ENCODE measurements around the gene CDH19. TPM values are rescaled to one million over a fixed set of nuclear protein-coding genes. Genes with fewer than 3 reads are reported as not detected.

The CDH19 gene
- total and polyA plus RNA-seq, 10 of the 15 experiments (the other 5 are each of a cell fraction or from before 2014, with no cell fraction given), result 0.01 TPM; not detected in 9

DNA sequence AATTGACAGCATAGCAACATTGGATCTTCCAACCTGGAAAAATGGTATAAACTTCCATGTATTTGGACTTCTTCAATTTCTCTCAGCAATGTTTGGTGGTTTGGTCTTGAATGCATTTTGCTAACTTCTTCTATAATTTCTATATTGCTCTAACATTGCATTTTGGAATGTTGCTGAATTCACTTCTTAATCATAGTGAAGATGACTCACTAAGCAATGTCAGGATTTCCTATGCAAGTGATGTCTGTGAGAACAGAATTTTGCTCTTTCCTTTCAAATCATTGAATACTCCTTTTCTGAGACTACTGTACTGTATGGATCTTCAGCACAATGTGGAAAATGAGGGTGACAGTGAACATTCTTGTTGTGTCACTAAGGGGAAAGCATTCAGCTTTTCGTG is 28.9 kb upstream of the CDH19 start:
- no peak overlapping the region for H3K9ac ChIP-seq (ENCODE audit: control insufficient read depth, insufficient read depth, low read length)
- CTCF ChIA-PET, result interaction anchor here (1.6 kb wide), 1 partner anchor 10 kb away, joined by 8 read pairs; no protein-coding TSS in a partner anchor
- no TSS peak for BruUV-seq (replicated peaks)
- in situ Hi-C loops (cut with MboI) (no loop called here), intact Hi-C loops (cut with micrococcal nuclease; ENCODE audit: unreplicated experiment) (no loop called here)
- no peaks in the 10 kb centered on the region for H3K36me3 ChIP-seq (ENCODE audit: control insufficient read depth in 2 of 2, insufficient read depth in 2 of 2, low read length in 1 of 2)
- no peak for ATAC-seq
- TF ChIP-seq ZNF622 (IDR thresholded peaks at IDR 0.05), result no peak
- no peak for TF ChIP-seq E2F8 (IDR thresholded peaks at IDR 0.05; ENCODE audit: low read depth, partially characterized antibody)
- no peak for TF ChIP-seq PAX8 (IDR thresholded peaks at IDR 0.05)
- no peak for TF ChIP-seq CBFB (IDR thresholded peaks at IDR 0.05; ENCODE audit: low read depth)
- SMC1A ChIA-PET (ENCODE audit: uncharacterized antibody, unreplicated experiment), result interaction anchor here (1.6 kb wide), 1 partner anchor 10 kb away, joined by 5 read pairs; no protein-coding TSS in a partner anchor
- H3K27me3 ChIP-seq (replicated peaks in 1 of 2; ENCODE audit: control insufficient read depth in 2 of 2, insufficient read depth in 2 of 2, low read length in 1 of 2), result no peaks in the 10 kb centered on the region
- H3K4me1 ChIP-seq (ENCODE audit: control insufficient read depth, insufficient read depth, low read length), result no peaks in the 10 kb centered on the region
- H3K4me2 ChIP-seq (ENCODE audit: control insufficient read depth, insufficient read depth), result no peak overlapping the region
- H3K27ac ChIP-seq (ENCODE audit: control insufficient read depth, insufficient read depth), result no peak overlapping the region
- 0% methylated on average over 1 of the region's 1 CpG for WGBS (ENCODE audit: insufficient coverage, insufficient replicate concordance, low lambda C conversion rate, missing lambda C conversion rate)
- no peak overlapping the region for H3K4me3 ChIP-seq
- no peaks in the 10 kb centered on the region for H4K20me1 ChIP-seq (ENCODE audit: control insufficient read depth, insufficient read depth)
- POLR2A ChIA-PET, result no interaction called here
- no peak overlapping the region for H2AFZ ChIP-seq (ENCODE audit: control insufficient read depth, low read depth, low read length)
- FAIRE-seq, result no peak
- RAD21 ChIA-PET (ENCODE audit: unreplicated experiment), result no interaction called here
- DNase-seq (ENCODE audit: low read depth, low spot score), result no peak
- H3K9me3 ChIP-seq (replicated peaks; ENCODE audit: control insufficient read depth, insufficient read depth, low read length), result no peaks in the 10 kb centered on the region
- H3K79me2 ChIP-seq (ENCODE audit: control insufficient read depth, insufficient read depth, low read length), result no peaks in the 10 kb centered on the region

DNA sequence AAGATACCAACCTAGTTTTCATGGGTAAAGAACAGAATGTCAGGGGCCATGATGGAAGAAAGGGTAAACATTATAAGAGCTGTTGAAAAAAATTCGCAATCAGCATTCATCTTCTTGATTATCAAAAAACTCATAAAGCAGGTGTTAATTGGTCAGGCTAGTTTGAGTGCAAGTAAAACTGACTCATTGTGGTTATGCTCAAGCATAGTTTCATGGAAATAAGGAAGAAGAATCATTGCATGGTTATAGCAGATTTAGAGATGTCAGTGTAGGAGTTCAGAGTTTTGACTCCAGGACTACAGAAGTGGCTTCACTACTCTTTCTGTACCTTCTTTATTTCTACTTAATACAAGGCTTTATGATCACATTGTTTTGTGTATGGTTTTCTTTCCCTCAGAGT is 26.9 kb upstream of the CDH19 start:
- no peaks in the 10 kb centered on the region for H3K4me1 ChIP-seq (ENCODE audit: control insufficient read depth, insufficient read depth, low read length)
- intact Hi-C loops (cut with micrococcal nuclease; ENCODE audit: unreplicated experiment) (no loop called here), in situ Hi-C loops (cut with MboI) (no loop called here)
- no peak for TF ChIP-seq SUPT20H (IDR thresholded peaks at IDR 0.05; ENCODE audit: borderline replicate concordance, control insufficient read depth, low read depth, low read length)
- TF ChIP-seq MTA3 (IDR thresholded peaks at IDR 0.05; ENCODE audit: borderline replicate concordance, low read length), result no peak
- TF ChIP-seq SIX5 (IDR thresholded peaks at IDR 0.05; ENCODE audit: low read depth, low read length, severe bottlenecking), result no peak
- TF ChIP-seq JUND (IDR thresholded peaks at IDR 0.05; ENCODE audit: low read depth, low read length), result no peak
- no peak for TF ChIP-seq CBX3 (IDR thresholded peaks at IDR 0.05; ENCODE audit: borderline replicate concordance, low read depth)
- no peaks in the 10 kb centered on the region for H3K79me2 ChIP-seq (ENCODE audit: control insufficient read depth, insufficient read depth, low read length)
- SMC1A ChIA-PET (ENCODE audit: uncharacterized antibody, unreplicated experiment), result no interaction called here
- no peak overlapping the region for H3K9ac ChIP-seq (ENCODE audit: control insufficient read depth, insufficient read depth, low read length)
- no peak overlapping the region for H3K4me3 ChIP-seq
- H3K27me3 ChIP-seq (replicated peaks in 1 of 2; ENCODE audit: control insufficient read depth in 2 of 2, insufficient read depth in 2 of 2, low read length in 1 of 2), result no peaks in the 10 kb centered on the region
- WGBS (ENCODE audit: insufficient coverage, insufficient replicate concordance, low lambda C conversion rate, missing lambda C conversion rate), result 50% methylated on average over 1 of the region's 1 CpG
- ATAC-seq, result no peak
- H4K20me1 ChIP-seq (ENCODE audit: control insufficient read depth, insufficient read depth), result no peaks in the 10 kb centered on the region
- no peak overlapping the region for H2AFZ ChIP-seq (ENCODE audit: control insufficient read depth, low read depth, low read length)
- H3K4me2 ChIP-seq (ENCODE audit: control insufficient read depth, insufficient read depth), result no peak overlapping the region
- no TSS peak for BruUV-seq (replicated peaks)
- CTCF ChIA-PET, result no interaction called here
- POLR2A ChIA-PET, result no interaction called here
- no peaks in the 10 kb centered on the region for H3K36me3 ChIP-seq (ENCODE audit: control insufficient read depth in 2 of 2, insufficient read depth in 2 of 2, low read length in 1 of 2)
- no peak for DNase-seq (ENCODE audit: low read depth, low spot score)
- RAD21 ChIA-PET (ENCODE audit: unreplicated experiment), result no interaction called here
- no peak for FAIRE-seq
- H3K27ac ChIP-seq (ENCODE audit: control insufficient read depth, insufficient read depth), result no peak overlapping the region
- H3K9me3 ChIP-seq (replicated peaks; ENCODE audit: control insufficient read depth, insufficient read depth, low read length), result no peaks in the 10 kb centered on the region

Data from GM12878 (cell line).